HUES6 (cell line): Measurements from ENCODE around the gene NTF3.

Source experiments
- H3K27ac ChIP-seq: 2 replicates; pipeline ENCODE4 v1.7.0; 2013; ENCODE audit warnings: low read depth, mild to moderate bottlenecking, low read length, inconsistent platforms
- H3K27me3 ChIP-seq: 2 replicates; pipeline ENCODE4 v1.6.1; 2013; ENCODE audit warnings: low read length; ENCODE audit not compliant: control insufficient read depth, insufficient read depth
- H3K36me3 ChIP-seq: 2 replicates; pipeline ENCODE4 v1.6.1; 2013; ENCODE audit warnings: low read length; ENCODE audit not compliant: control insufficient read depth, insufficient read depth
- H3K4me1 ChIP-seq: 2 replicates; pipeline ENCODE4 v1.6.1; 2013; ENCODE audit warnings: low read length; ENCODE audit not compliant: control insufficient read depth, insufficient read depth
- H3K4me3 ChIP-seq: 2 replicates; pipeline ENCODE4 v1.5.1; 2013; ENCODE audit warnings: low read depth, low read length
- H3K9ac ChIP-seq: one replicate; pipeline ENCODE4 v1.6.1; 2013; ENCODE audit warnings: mild to moderate bottlenecking, low read length
- H3K9me3 ChIP-seq: 2 replicates; pipeline ENCODE4 v1.6.1; 2013; ENCODE audit warnings: low read depth, low read length; ENCODE audit not compliant: control insufficient read depth, insufficient read depth

NTF3 gene

DNA sequence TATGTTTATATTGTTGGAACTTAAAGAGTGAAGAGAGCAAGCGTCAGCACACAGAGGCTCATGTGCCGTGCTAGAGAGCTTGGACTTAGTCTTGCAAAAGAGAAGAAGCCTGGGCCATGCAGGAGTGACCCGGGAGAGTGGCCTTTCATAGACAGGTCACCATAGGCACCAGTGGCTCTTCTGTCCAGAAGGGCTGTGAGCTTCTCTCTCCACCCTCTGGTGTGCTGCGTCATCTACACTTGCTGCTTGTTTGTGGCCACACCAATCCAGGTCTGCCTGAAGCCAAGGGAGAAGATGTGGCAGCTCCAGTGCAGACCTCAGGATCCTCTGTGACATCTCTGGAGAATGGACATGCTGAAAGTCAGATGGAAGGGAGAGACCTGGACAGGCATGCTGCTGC is 74.4 kb downstream of the NTF3 start:
- H3K9ac ChIP-seq: no peak overlapping the region
- H3K9me3 ChIP-seq: no peaks in the 10 kb centered on the region
- no peak overlapping the region for H3K27ac ChIP-seq
- H3K4me1 ChIP-seq: 0 out of 2 replicates have a peak, but pooled peaks cover 4% of the 10 kb centered on the region
- H3K27me3 ChIP-seq: no peaks in the 10 kb centered on the region
- no peaks in the 10 kb centered on the region for H3K36me3 ChIP-seq
- H3K4me3 ChIP-seq: no peak overlapping the region

DNA sequence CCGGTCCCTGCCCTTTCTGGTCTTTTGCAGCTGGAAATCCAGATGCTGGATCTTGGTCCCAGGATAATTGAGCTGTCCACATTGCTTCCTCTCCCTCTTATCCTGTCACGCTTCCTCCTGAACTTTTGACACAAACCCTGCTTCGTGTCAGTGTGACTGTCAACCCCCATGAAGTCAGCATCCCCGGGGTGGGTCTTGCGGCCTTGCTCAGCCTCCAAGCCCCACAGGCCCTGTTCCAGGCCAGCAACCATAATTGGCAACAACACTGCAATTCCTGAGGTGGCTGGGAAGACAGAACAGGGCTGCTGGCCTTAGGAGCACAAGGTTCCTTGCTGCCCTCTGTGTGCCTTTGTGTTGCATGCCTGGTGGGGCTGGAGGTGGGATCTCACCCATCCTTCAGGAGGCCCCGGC is 74.9 kb downstream of the NTF3 start:
- no peak overlapping the region for H3K27ac ChIP-seq
- H3K4me3 ChIP-seq: no peak overlapping the region
- H3K4me1 ChIP-seq: peaks cover 6% of the 10 kb centered on the region; the same call in 1 of the 2 replicates
- H3K9me3 ChIP-seq: no peaks in the 10 kb centered on the region
- H3K27me3 ChIP-seq: no peaks in the 10 kb centered on the region; the same call in 1 of the 2 replicates
- no peaks in the 10 kb centered on the region for H3K36me3 ChIP-seq
- H3K9ac ChIP-seq: no peak overlapping the region

DNA sequence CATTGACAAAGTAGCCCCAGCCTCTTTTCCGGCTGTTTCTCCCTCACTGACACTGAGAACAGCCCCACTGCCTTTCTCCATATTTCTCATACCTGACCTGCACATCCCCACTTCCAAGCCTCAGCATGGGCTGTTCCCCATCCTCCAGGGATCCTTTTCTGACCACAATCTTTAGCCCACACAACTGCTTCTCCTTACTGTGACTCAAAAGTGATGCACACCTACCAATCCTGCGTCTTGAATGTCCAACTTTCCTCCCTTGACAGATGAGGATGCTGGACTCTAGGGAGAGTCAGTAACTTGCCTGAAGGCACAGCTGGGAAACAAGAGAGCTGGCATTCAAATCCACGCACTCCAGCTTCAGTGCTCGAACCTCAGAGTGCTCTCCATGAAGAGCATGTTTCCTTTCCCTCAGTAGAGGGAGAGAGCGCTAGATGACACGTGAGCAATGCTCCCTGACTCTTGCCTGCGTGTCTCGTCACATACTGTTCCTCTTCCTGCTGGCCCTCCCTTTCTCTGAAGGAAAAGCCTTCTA is 75.6 kb downstream of the NTF3 start:
- peaks cover 13% of the 10 kb centered on the region; the same call in 1 of the 2 replicates for H3K4me1 ChIP-seq
- H3K9me3 ChIP-seq: no peaks in the 10 kb centered on the region
- H3K27ac ChIP-seq: no peak overlapping the region
- no peak overlapping the region for H3K9ac ChIP-seq
- H3K4me3 ChIP-seq: no peak overlapping the region
- H3K36me3 ChIP-seq: no peaks in the 10 kb centered on the region
- no peaks in the 10 kb centered on the region; the same call in 1 of the 2 replicates for H3K27me3 ChIP-seq

DNA sequence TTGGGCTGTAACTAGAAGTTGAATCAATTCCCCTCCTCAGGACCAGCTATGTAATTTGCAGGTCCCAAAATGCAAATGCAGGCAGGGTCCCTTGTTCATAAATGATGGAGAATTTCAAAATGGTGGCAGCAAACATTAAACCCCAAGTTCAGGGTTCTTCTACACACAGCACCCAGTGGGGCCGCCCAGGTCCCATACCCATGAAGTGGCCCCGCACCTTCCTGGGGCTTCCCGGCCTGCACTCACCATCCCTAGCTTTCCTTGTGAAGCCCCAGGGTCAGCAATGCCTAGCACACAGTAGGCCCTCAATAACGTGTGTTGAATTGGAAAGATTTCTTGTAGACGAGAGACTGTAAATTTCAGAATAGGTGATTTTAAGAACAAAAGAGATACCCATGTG is 76.0 kb downstream of the NTF3 start:
- Histone ChIP-seq H3K4me3 (no peak overlapping the region), H3K9me3 (no peaks in the 10 kb centered on the region), H3K4me1 (peaks cover 17% of the 10 kb centered on the region; the same call in 1 of the 2 replicates), H3K27ac (no peak overlapping the region), H3K36me3 (no peaks in the 10 kb centered on the region), H3K27me3 (no peaks in the 10 kb centered on the region; the same call in 1 of the 2 replicates), H3K9ac (no peak overlapping the region)

DNA sequence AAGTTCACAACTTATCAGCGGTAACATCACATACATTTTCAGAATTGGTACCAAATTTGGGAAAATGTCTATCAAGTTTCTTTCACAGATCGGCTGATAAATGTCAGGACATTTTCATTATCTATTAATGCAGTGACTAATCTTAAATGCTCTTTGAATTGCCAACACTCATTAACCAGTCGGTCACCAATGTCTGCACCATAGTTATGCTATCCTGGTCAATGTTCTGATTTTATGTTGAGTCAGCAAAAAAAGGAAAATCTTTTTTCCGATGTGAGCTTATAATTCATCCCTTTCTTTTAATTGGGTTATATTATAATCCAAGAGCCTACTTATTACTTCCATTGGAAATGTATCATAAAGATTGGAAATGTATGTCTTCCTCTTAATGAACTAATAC is 77.2 kb downstream of the NTF3 start:
- H3K4me1 ChIP-seq: peaks cover 13% of the 10 kb centered on the region; the same call in 1 of the 2 replicates
- no peak overlapping the region for H3K9ac ChIP-seq
- no peaks in the 10 kb centered on the region; the same call in 1 of the 2 replicates for H3K27me3 ChIP-seq
- H3K36me3 ChIP-seq: no peaks in the 10 kb centered on the region
- no peak overlapping the region for H3K4me3 ChIP-seq
- no peaks in the 10 kb centered on the region for H3K9me3 ChIP-seq
- H3K27ac ChIP-seq: no peak overlapping the region

DNA sequence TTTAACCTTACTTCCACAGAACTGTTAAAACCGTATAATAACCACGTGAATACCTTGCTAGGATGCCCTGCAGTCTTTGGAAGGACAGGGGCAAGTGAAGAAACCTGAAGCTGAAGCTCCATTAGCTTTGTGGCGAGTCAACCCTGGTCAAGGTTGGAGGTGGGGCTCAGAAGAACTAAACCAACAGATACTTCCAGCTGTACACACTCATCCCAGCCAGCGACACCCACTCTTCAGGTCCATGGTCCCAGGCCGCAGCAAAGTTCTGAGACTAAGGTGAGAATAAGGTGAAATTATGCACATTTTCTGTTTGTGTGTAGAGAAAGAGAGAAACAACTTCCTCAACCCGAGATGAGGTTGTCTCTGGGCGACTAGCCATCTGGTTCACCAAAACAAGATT is 77.6 kb downstream of the NTF3 start:
- peaks cover 13% of the 10 kb centered on the region; the same call in 1 of the 2 replicates for H3K4me1 ChIP-seq
- no peak overlapping the region for H3K9ac ChIP-seq
- H3K36me3 ChIP-seq: no peaks in the 10 kb centered on the region
- H3K27ac ChIP-seq: no peak overlapping the region
- no peaks in the 10 kb centered on the region; the same call in 1 of the 2 replicates for H3K27me3 ChIP-seq
- no peaks in the 10 kb centered on the region for H3K9me3 ChIP-seq
- no peak overlapping the region for H3K4me3 ChIP-seq

DNA sequence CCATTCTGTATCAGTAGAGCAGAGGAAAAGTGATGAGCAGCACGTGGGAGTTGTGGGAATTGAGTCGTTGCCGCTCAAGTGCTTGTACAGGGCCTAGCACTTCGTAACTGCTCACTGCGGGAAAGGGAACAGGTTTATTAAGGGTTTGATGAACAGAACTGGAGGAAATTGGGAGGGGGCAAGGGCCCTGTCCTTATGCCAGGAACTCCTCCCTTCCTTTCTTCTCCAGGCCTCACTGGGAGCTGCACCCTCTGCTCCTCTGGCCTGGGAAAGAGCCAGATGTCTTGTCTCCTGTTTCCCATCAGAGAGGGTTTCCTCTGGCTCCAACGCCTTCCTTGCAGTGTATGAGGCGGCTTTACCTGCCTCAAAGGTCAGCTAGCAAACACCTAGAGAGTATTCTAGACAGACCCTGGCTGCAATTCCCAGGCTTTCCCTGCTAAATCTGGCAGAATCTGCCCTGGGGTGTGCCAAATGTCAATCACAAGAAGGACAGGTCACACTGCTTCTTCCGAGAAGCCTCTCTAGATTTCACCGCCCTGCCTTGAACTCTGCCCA is 78.4 kb downstream of the NTF3 start:
- H3K4me3 ChIP-seq: no peak overlapping the region
- no peak overlapping the region for H3K9ac ChIP-seq
- peaks cover 13% of the 10 kb centered on the region; the same call in 1 of the 2 replicates for H3K4me1 ChIP-seq
- no peaks in the 10 kb centered on the region for H3K36me3 ChIP-seq
- H3K27me3 ChIP-seq: no peaks in the 10 kb centered on the region; the same call in 1 of the 2 replicates
- H3K27ac ChIP-seq: no peak overlapping the region
- H3K9me3 ChIP-seq: no peaks in the 10 kb centered on the region

DNA sequence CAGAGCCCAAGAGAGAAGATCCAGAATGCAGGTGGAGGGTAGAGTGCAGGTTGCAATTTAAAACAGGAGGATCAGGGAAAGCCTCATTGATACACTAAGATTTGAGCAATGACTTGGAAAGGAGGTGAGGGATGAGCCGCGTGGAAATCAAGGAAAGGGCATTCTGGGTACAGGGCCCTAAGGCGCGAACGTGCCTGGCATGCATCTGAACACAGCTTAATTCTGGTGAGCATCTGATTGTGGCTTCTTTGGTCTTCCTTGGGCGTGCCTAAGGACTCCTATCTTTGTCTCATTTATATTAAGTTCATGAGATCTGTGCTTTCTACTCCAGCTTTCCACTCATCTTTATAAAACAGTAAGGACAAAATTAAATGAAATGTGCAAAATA is 79.3 kb downstream of the NTF3 start:
- no peaks in the 10 kb centered on the region for H3K36me3 ChIP-seq

DNA sequence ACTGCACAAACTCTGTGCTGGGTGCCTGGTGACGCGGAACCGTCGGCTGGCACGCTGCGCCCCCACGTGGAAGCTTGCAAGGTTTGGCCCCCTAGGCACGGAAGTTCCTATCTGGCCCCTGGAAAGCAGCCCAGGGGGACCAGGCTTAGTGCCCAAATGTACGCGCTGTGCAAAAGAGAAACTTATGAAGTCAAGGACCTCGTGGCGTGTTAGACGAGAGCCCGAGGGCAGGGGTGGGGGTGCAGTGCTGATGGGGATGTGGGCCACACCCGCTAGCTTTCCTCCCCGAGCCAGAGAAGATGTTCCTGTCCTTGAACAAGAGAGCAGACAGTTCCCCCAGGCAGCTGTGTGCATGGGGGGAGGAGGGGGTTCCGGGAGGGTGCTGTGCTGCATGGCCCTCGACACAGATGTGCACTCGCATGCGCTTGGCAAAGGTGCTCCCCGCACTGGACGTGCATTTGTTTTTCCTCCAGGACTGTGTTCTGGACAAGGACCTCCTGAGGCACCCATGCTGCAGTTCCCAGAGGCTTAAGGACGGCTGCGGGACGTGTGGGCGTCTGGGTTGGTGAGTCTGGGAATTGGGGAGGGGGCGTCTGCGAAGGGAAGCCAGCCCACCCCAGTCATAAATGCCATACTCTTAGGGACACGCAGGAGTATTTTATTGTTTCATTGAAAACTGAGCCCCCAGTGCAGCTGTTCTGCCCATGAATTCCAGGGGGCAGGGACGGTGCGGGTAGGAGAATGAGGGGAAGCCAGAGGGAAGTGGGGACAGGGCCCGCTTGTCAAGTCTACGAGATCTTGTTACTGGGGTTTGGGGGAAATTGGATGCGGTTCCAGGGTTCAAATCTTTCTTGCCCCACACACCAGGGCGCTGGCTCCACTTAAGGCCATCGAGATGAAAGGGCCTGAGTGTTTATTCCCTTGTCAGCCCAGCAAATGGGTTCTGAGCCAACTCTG is 80.0 kb downstream of the NTF3 start:
- Histone ChIP-seq H3K27me3 (no peaks in the 10 kb centered on the region; the same call in 1 of the 2 replicates), H3K4me3 (no peak overlapping the region), H3K9ac (no peak overlapping the region), H3K27ac (no peak overlapping the region), H3K36me3 (no peaks in the 10 kb centered on the region), H3K4me1 (peaks cover 19% of the 10 kb centered on the region; the same call in 1 of the 2 replicates), H3K9me3 (no peaks in the 10 kb centered on the region)

More for the DNA sequence above, 79.3 kb downstream of the NTF3 start:
- Histone ChIP-seq H3K9me3 (no peaks in the 10 kb centered on the region), H3K9ac (no peak overlapping the region), H3K4me1 (peaks cover 13% of the 10 kb centered on the region; the same call in 1 of the 2 replicates), H3K27ac (no peak overlapping the region), H3K4me3 (no peak overlapping the region), H3K27me3 (no peaks in the 10 kb centered on the region; the same call in 1 of the 2 replicates)

DNA sequence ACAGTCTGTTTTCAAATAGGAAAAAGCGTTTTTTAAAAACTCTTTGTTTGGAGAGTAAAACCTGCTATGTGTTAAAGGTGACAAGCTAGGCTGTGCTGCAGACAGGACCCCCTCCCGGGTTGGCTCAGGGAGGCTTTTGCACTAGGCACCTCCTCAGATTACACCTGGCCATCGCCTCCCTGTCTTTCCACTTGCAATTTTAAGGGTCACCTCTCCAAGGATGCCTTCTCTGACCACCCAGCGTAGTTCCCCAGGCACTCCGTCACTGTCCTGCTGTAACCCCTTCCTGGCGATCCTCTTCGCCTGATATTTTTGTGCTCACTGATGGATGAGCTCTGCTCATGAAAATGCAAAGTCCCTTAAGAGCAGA is 80.7 kb downstream of the NTF3 start:
- no peak overlapping the region for H3K4me3 ChIP-seq
- H3K9me3 ChIP-seq: no peaks in the 10 kb centered on the region
- no peaks in the 10 kb centered on the region; the same call in 1 of the 2 replicates for H3K27me3 ChIP-seq
- H3K9ac ChIP-seq: no peak overlapping the region
- no peak overlapping the region for H3K27ac ChIP-seq
- H3K4me1 ChIP-seq: peaks cover 21% of the 10 kb centered on the region; the same call in 1 of the 2 replicates
- no peaks in the 10 kb centered on the region for H3K36me3 ChIP-seq

DNA sequence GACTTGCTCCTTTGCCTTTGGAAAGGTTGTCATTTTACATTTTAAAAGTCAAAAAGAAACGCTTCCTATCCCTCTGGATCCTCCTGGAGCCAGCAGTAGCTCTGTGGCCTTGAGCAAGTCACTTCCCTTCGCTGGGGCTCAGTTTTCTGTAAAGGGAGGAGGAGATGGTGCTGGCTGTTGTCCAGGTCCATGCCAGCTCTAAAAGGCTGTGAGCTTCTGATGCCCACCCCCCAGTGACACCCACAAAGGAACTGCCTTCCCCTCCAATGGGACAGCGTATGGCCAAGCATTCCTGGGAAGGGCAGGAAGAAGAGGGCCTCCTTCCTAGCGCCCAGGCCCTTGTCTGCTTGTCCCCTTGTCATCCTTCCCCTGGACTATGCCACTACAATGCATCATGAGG is 81.5 kb downstream of the NTF3 start:
- H3K27ac ChIP-seq: no peak overlapping the region
- no peaks in the 10 kb centered on the region; the same call in 1 of the 2 replicates for H3K27me3 ChIP-seq
- no peak overlapping the region for H3K9ac ChIP-seq
- H3K4me3 ChIP-seq: no peak overlapping the region
- H3K36me3 ChIP-seq: no peaks in the 10 kb centered on the region
- peaks cover 25% of the 10 kb centered on the region for H3K4me1 ChIP-seq
- no peaks in the 10 kb centered on the region for H3K9me3 ChIP-seq
